ENCODE data around the gene SPAG4. TPM values are rescaled to one million over a fixed set of nuclear protein-coding genes. Genes with fewer than 3 reads are reported as not detected.
A peak's percentile ranks its signal among the peaks of the same experiment; 100 is the strongest.

SPAG4 gene
- total RNA-seq, 4 donors from 2014 or later, result 0.44 to 4.8 (median 2.6) TPM

- H3K27me3 ChIP-seq, result no peaks in the 10 kb centered on the region
- H3K36me3 ChIP-seq, result peaks cover 6 to 58% (median 10%) of the 10 kb centered on the region in 3 donors
- H3K27ac ChIP-seq, result no peak overlapping the region
- H3K4me1 ChIP-seq, result peaks cover 0 to 59% (median 14%) of the 10 kb centered on the region in 3 donors
- DNase-seq, result no peak
- intact Hi-C loops (cut with DNase I), result no loop called here
- no peaks in the 10 kb centered on the region for H3K9me3 ChIP-seq
- TF ChIP-seq POLR2A (IDR thresholded peaks at IDR 0.05), result no peak
- no peak for TF ChIP-seq CTCF (IDR thresholded peaks at IDR 0.05)
- no peak overlapping the region for H3K4me3 ChIP-seq
- WGBS, 2 donors, result 95 to 98% methylated on average over 4 of the region's 4 CpGs
These were observed 38.3 kb downstream of the SPAG4 start for GRCh38 chr20:35653893-35654292.

DNA sequence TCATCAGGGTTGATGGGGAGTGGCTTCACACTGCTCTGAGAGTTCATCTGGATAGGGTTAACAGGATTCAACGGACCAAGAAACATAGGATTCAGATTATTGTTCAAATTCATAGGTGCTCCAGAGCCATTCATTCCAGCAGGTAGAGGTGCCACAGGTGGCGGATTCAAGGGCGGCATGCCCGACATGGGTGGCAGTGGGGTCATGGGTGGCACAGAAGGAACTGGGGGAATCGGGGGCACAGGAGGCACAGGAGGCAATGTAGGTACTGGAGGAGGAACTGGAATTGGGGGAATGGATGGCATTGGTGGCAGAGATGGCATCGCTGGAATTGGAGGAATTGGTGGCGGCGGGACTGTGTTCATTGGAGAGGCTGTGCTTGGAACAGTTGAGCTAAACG is 38.8 kb downstream of the SPAG4 start:
- Histone ChIP-seq H3K27me3 (no peaks in the 10 kb centered on the region), H3K4me1 (peaks cover 0 to 59% (median 14%) of the 10 kb centered on the region in 3 donors), H3K27ac (no peak overlapping the region), H3K4me3 (no peak overlapping the region), H3K9me3 (no peaks in the 10 kb centered on the region), H3K36me3 (peaks cover 6 to 58% (median 10%) of the 10 kb centered on the region in 3 donors)
- intact Hi-C loops (cut with DNase I), result no loop called here
- TF ChIP-seq POLR2A (IDR thresholded peaks at IDR 0.05) (no peak), CTCF (IDR thresholded peaks at IDR 0.05) (no peak)
- DNase-seq, result no peak
- 97 to 99% methylated on average over 9 of the region's 9 CpGs for WGBS, 2 donors

- intact Hi-C loops (cut with DNase I), result no loop called here
- no peak for DNase-seq
- H3K4me1 ChIP-seq, result peaks cover 6 to 72% (median 32%) of the 10 kb centered on the region in 3 donors
- 0% methylated on average over 1 of the region's 1 CpG for WGBS, 2 donors
- peaks cover 6 to 44% (median 10%) of the 10 kb centered on the region in 3 donors for H3K36me3 ChIP-seq
- H3K27ac ChIP-seq, result no peak overlapping the region
- no peaks in the 10 kb centered on the region for H3K9me3 ChIP-seq
- no peak overlapping the region for H3K4me3 ChIP-seq
- no peaks in the 10 kb centered on the region for H3K27me3 ChIP-seq
- TF ChIP-seq POLR2A (IDR thresholded peaks at IDR 0.05), result no peak
- no peak for TF ChIP-seq CTCF (IDR thresholded peaks at IDR 0.05)
These were observed 41.6 kb downstream of the SPAG4 start for GRCh38 chr20:35657271-35657670.

GRCh38 chr20:35660122-35660937 is 44.7 kb downstream of the SPAG4 start:
- DNase-seq, result no peak
- 85 to 86% methylated on average over 10 of the region's 10 CpGs for WGBS, 2 donors

More at GRCh38 chr20:35660122-35660937, 44.7 kb downstream of the SPAG4 start:
- Histone ChIP-seq H3K4me1 (peaks cover 11 to 81% (median 40%) of the 10 kb centered on the region in 3 donors), H3K27ac (peak overlapping the region in 1 of 4 donors; percentile 98), H3K36me3 (peaks cover 0 to 13% (median 0%) of the 10 kb centered on the region in 3 donors), H3K9me3 (no peaks in the 10 kb centered on the region), H3K27me3 (no peaks in the 10 kb centered on the region), H3K4me3 (no peak overlapping the region)
- TF ChIP-seq POLR2A (IDR thresholded peaks at IDR 0.05), result no peak
- TF ChIP-seq CTCF (IDR thresholded peaks at IDR 0.05), result no peak
- intact Hi-C loops (cut with DNase I), result no loop called here

All from esophagus squamous epithelium (tissue), 5 donors.